HUDEP-2 (cell line): Measurements from ENCODE around the gene MTA2.

Source experiments
- DNase-seq, 76 experiments: peaks; one replicate each; lab custom pipeline; 2025; ENCODE audit not compliant: unreplicated experiment in 76 of 76; lab: John Stamatoyannopoulos, UW

MTA2 gene

GRCh38 chr11:62548545-62549335 is 52.9 kb downstream of the MTA2 start:
- DNase-seq, result no peak

- DNase-seq, result no peak
Observed at GRCh38 chr11:62547691-62548281, 53.9 kb downstream of the MTA2 start.

GRCh38 chr11:62546929-62547625 is 54.6 kb downstream of the MTA2 start:
- peak in 3 of 76 experiments; percentile 42 to 53 (median 53) for DNase-seq

- DNase-seq, result peak in 61 of 76 experiments; percentile 17 to 83 (median 58)
Observed at GRCh38 chr11:62546244-62546928, 55.3 kb downstream of the MTA2 start, which contains the start of gene AHNAK. Gene AHNAK (minus strand): TSS chr11:62546806. CDS start chr11:62536098, 10,708 bp downstream.

- DNase-seq, result peak in 62 of 76 experiments; percentile 20 to 83 (median 60)
Observed at GRCh38 chr11:62545437-62546243, 56.0 kb downstream of the MTA2 start.

- peak in 19 of 76 experiments; percentile 10 to 35 (median 23) for DNase-seq
Observed at GRCh38 chr11:62544581-62545436, 56.9 kb downstream of the MTA2 start.

GRCh38 chr11:62543680-62544444 is 57.8 kb downstream of the MTA2 start:
- DNase-seq, result peak in 1 of 76 experiments; percentile 22
